ENCODE results near the gene MAF.

- TF ChIP-seq, protein P1, sequence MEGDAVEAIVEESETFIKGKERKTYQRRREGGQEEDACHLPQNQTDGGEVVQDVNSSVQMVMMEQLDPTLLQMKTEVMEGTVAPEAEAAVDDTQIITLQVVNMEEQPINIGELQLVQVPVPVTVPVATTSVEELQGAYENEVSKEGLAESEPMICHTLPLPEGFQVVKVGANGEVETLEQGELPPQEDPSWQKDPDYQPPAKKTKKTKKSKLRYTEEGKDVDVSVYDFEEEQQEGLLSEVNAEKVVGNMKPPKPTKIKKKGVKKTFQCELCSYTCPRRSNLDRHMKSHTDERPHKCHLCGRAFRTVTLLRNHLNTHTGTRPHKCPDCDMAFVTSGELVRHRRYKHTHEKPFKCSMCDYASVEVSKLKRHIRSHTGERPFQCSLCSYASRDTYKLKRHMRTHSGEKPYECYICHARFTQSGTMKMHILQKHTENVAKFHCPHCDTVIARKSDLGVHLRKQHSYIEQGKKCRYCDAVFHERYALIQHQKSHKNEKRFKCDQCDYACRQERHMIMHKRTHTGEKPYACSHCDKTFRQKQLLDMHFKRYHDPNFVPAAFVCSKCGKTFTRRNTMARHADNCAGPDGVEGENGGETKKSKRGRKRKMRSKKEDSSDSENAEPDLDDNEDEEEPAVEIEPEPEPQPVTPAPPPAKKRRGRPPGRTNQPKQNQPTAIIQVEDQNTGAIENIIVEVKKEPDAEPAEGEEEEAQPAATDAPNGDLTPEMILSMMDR (IDR thresholded peaks at IDR 0.05) = no peak
- TF ChIP-seq POLR2AphosphoS5 (IDR thresholded peaks at IDR 0.05) (no peak), POLR2A (IDR thresholded peaks at IDR 0.05) (no peak), EP300 (IDR thresholded peaks at IDR 0.05) (no peak)
Observed at GRCh38 chr16:79589601-79590102, 10.9 kb downstream of the MAF start.

Measured in gastroesophageal sphincter (tissue), 3 donors.